Endothelial cell of umbilical vein (primary cell): ENCODE data around the gene PLEKHA3. TPM values are rescaled to one million over a fixed set of nuclear protein-coding genes. Genes with fewer than 3 reads are reported as not detected.

ENCODE experiments used
- BruUV-seq: library from RNA; stranded (reverse); fragments of 400-500 nt; replicated peaks from 2 replicates; lab custom pipeline; 2021; lab: Mats Ljungman, UMichigan
- CTCF ChIA-PET: fragments of 300-600, 350-600 bp; sonication (Branson Sonifier 250); formaldehyde crosslinking; loops from one replicate; lab custom pipeline; 2021; ENCODE audit warnings: antibody characterized with exemption, inconsistent platforms; lab: Charles Lee
- POLR2A ChIA-PET: fragments of 300-600, 350-600 bp; sonication (Branson Sonifier 250); formaldehyde crosslinking; loops from one replicate; lab custom pipeline; 2021; ENCODE audit warnings: antibody characterized with exemption, inconsistent platforms; lab: Charles Lee
- DNase-seq: peaks from one replicate; pipeline ENCODE4 v3.0.0-alpha.2; 2011; ENCODE audit warnings: low read depth, low spot score
- FAIRE-seq: peaks from 2 replicates; lab custom pipeline; 2011; peaks lifted over from hg19 to GRCh38; lab: Jason Lieb, UNC
- H2AFZ ChIP-seq: 2 replicates; pipeline ENCODE4 v1.6.0; 2012; ENCODE audit warnings: low read depth, low read length, control low read depth, inconsistent platforms
- H3K27ac ChIP-seq: 2 replicates; pipeline ENCODE4 v1.5.1; 2011; ENCODE audit warnings: low read depth, mild to moderate bottlenecking, control low read depth, low read length, moderate library complexity; ENCODE audit not compliant: insufficient read depth
- H3K27me3 ChIP-seq, 2 experiments: 2 replicates each; pipeline versions ENCODE4 v1.6.0 to v1.6.1; 2011; ENCODE audit warnings: low read length in 2 of 2, mixed read lengths in 1 of 2; ENCODE audit not compliant: control insufficient read depth in 2 of 2, insufficient read depth in 2 of 2
- H3K36me3 ChIP-seq, 2 experiments: 2 replicates in 1 of 2; 3 replicates in 1 of 2; pipeline ENCODE4 v1.5.1; 2011; ENCODE audit warnings: low read length in 2 of 2, mild to moderate bottlenecking in 1 of 2, moderate library complexity in 1 of 2; ENCODE audit not compliant: control insufficient read depth in 2 of 2, insufficient read depth in 2 of 2; ENCODE audit errors: extremely low read depth in 1 of 2
- H3K4me1 ChIP-seq: 3 replicates; pipeline ENCODE4 v1.5.1; 2011; ENCODE audit warnings: mild to moderate bottlenecking, low read length; ENCODE audit not compliant: control insufficient read depth, insufficient read depth; ENCODE audit errors: extremely low read depth
- H3K4me2 ChIP-seq: 2 replicates; pipeline ENCODE4 v1.6.1; 2011; ENCODE audit warnings: low read length, control low read depth, mixed read lengths; ENCODE audit not compliant: insufficient read depth
- H3K4me3 ChIP-seq, 3 experiments: fragments of 200-600 bp in 1 of 3; sonication (generic), shearing (Covaris generic) in 1 of 3; replicated peaks in 1 of 3; 2 replicates each; pipeline ENCODE4 v1.5.1; 2011 to 2016; ENCODE audit warnings: control low read depth in 3 of 3, low read length in 3 of 3, mild to moderate bottlenecking in 2 of 3, inconsistent platforms in 1 of 3, low read depth in 1 of 3, moderate library complexity in 1 of 3; ENCODE audit not compliant: insufficient read depth in 1 of 3
- H3K79me2 ChIP-seq: 2 replicates; pipeline ENCODE4 v1.6.0; 2012; ENCODE audit warnings: low read length, inconsistent platforms; ENCODE audit not compliant: control insufficient read depth, insufficient read depth
- H3K9ac ChIP-seq: replicated peaks from 2 replicates; pipeline ENCODE3; 2011; ENCODE audit warnings: low read length, control low read depth; ENCODE audit not compliant: insufficient read depth; ENCODE audit errors: extremely low read depth
- H3K9me1 ChIP-seq: replicated peaks from 3 replicates; pipeline ENCODE4 v1.6.0; 2011; ENCODE audit warnings: mild to moderate bottlenecking, low read length; ENCODE audit not compliant: control insufficient read depth, insufficient read depth; ENCODE audit errors: extremely low read depth
- H3K9me3 ChIP-seq: replicated peaks from 2 replicates; pipeline ENCODE4 v1.5.1; 2012; ENCODE audit warnings: low read length, inconsistent platforms; ENCODE audit not compliant: control insufficient read depth, insufficient read depth
- H4K20me1 ChIP-seq: replicated peaks from 2 replicates; pipeline ENCODE3; 2011; ENCODE audit warnings: mild to moderate bottlenecking, low read length; ENCODE audit not compliant: control insufficient read depth, insufficient read depth; ENCODE audit errors: extremely low read depth
- EZH2 ChIP-seq: IDR thresholded peaks from 2 replicates; pipeline ENCODE4 v1.6.1; 2012; ENCODE audit warnings: borderline replicate concordance, low read depth, mild to moderate bottlenecking, moderate library complexity, low read length, inconsistent platforms; ENCODE audit not compliant: severe bottlenecking
- FOS ChIP-seq: IDR thresholded peaks from 2 replicates; pipeline ENCODE4 v1.6.1; 2011; ENCODE audit warnings: mild to moderate bottlenecking, low read length, moderate library complexity, borderline replicate concordance; ENCODE audit not compliant: insufficient read depth
- GATA2 ChIP-seq: IDR thresholded peaks from 2 replicates; pipeline ENCODE4 v1.7.0; 2011; ENCODE audit warnings: low read depth, mild to moderate bottlenecking, moderate library complexity, mixed read lengths, low read length; ENCODE audit not compliant: insufficient read length, insufficient read depth
- JUN ChIP-seq: IDR thresholded peaks from 2 replicates; pipeline ENCODE4 v1.6.1; 2011; ENCODE audit warnings: borderline replicate concordance, low read depth; ENCODE audit not compliant: insufficient read length, insufficient read depth
- MYC ChIP-seq: IDR thresholded peaks from one replicate; pipeline ENCODE4 v1.6.1; 2011; ENCODE audit warnings: mild to moderate bottlenecking, low read depth, low read length
- POLR2A ChIP-seq: IDR thresholded peaks from 2 replicates; pipeline ENCODE4 v1.6.1; 2012; ENCODE audit warnings: low read depth, mild to moderate bottlenecking, control low read depth, low read length
- POLR2AphosphoS5 ChIP-seq: IDR thresholded peaks from 2 replicates; pipeline ENCODE4 v1.6.1; 2012; ENCODE audit warnings: low read depth, mild to moderate bottlenecking, control low read depth, low read length, moderate library complexity; ENCODE audit not compliant: insufficient read depth
- dilution Hi-C: fragments of 300-500 bp; cut with MboI; formaldehyde crosslinking; loops from one replicate; pipeline ENCODE4 v1.15.0; 2019; ENCODE audit warnings: low sequenced_read_pairs; ENCODE audit not compliant: extremely low pct_ligation_motif_present
- intact Hi-C: fragments of 100-400 bp; cut with micrococcal nuclease; formaldehyde crosslinking; loops from one replicate; pipeline ENCODE4 v1.10.0; 2022
- polyA plus RNA-seq, 4 experiments: library from polyadenylated mRNA; depleted of rRNA in 3 of 4; stranded (reverse) in 3 of 4; unstranded in 1 of 4; fragments of >200 nt; gene quantifications; 2 replicates each; pipeline versions ENCODE4 v1.2.1 to v1.2.3, GENCODE V29; 2011 to 2012; ENCODE audit warnings: missing spikeins in 1 of 4
- total RNA-seq: library from RNA; stranded (reverse); gene quantifications from 2 replicates; pipeline ENCODE4 v1.2.3, GENCODE V29; 2021
- TF ChIP-seq, protein P1 (sequence below), 2 donors: IDR thresholded peaks; 1 replicate in 1 of 2; 2 replicates in 1 of 2; pipeline ENCODE4 v1.5.1; 2011; ENCODE audit warnings: low read length in 2 of 2, mild to moderate bottlenecking in 2 of 2, moderate library complexity in 2 of 2, control low read depth in 1 of 2, inconsistent platforms in 1 of 2, low read depth in 1 of 2; ENCODE audit not compliant: insufficient read depth in 1 of 2; ENCODE audit errors: extremely low read depth in 1 of 2
- TF ChIP-seq, protein P2 (sequence below): IDR thresholded peaks from 2 replicates; pipeline ENCODE4 v1.6.1; 2011; ENCODE audit not compliant: insufficient read depth, insufficient read length

PLEKHA3 gene
- total and polyA plus RNA-seq, 2 donors (not counting 3 experiments of a cell fraction or from before 2014, with no cell fraction given), result 4.1 to 24.6 TPM

DNA sequence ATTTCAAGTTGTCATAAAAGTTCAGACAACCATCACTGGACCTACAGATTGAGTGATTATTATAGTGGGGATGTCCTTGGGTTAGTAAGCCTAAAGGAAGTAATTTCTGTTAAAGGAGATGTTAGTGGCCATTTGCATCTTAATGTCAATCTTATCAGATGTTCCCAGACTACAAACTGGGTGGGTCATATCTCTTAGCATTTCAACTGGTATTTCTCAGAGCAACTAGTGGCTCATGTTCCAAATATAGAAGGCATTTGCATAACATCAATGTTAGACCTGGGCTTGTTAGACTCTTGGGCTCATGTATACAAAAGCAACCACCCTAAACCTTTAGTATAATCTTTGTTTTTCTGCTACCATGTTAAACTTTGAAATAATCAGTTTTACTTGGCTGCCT is 17.9 kb downstream of the PLEKHA3 start:
- POLR2A ChIA-PET, result no interaction called here
- Histone ChIP-seq H2AFZ (no peak overlapping the region), H3K9me3 (no peaks in the 10 kb centered on the region), H3K27me3 (no peaks in the 10 kb centered on the region), H3K4me2 (no peak overlapping the region), H3K9ac (no peak overlapping the region), H3K36me3 (peaks cover 12 to 26% of the 10 kb centered on the region in 2 experiments), H3K4me3 (no peak overlapping the region), H3K79me2 (no peaks in the 10 kb centered on the region), H3K27ac (no peak overlapping the region), H3K9me1 (no peaks in the 10 kb centered on the region), H3K4me1 (no peaks in the 10 kb centered on the region), H4K20me1 (no peaks in the 10 kb centered on the region)
- intact Hi-C loops (no loop called here), dilution Hi-C loops (no loop called here)
- FAIRE-seq (no peak), DNase-seq (no peak)
- CTCF ChIA-PET, result no interaction called here
- no TSS peak for BruUV-seq
- TF ChIP-seq, protein P1, sequence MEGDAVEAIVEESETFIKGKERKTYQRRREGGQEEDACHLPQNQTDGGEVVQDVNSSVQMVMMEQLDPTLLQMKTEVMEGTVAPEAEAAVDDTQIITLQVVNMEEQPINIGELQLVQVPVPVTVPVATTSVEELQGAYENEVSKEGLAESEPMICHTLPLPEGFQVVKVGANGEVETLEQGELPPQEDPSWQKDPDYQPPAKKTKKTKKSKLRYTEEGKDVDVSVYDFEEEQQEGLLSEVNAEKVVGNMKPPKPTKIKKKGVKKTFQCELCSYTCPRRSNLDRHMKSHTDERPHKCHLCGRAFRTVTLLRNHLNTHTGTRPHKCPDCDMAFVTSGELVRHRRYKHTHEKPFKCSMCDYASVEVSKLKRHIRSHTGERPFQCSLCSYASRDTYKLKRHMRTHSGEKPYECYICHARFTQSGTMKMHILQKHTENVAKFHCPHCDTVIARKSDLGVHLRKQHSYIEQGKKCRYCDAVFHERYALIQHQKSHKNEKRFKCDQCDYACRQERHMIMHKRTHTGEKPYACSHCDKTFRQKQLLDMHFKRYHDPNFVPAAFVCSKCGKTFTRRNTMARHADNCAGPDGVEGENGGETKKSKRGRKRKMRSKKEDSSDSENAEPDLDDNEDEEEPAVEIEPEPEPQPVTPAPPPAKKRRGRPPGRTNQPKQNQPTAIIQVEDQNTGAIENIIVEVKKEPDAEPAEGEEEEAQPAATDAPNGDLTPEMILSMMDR (IDR thresholded peaks at IDR 0.05; ENCODE audit: extremely low read depth in 1 of 2, insufficient read depth in 1 of 2, low read depth in 1 of 2, low read length in 2 of 2), result no peak
- TF ChIP-seq MYC, result no peak
- TF ChIP-seq EZH2, result no peak
- TF ChIP-seq JUN, result no peak
- TF ChIP-seq POLR2AphosphoS5, result no peak
- no peak for TF ChIP-seq GATA2
- TF ChIP-seq POLR2A, result no peak
- no peak for TF ChIP-seq FOS
- TF ChIP-seq, protein P2, sequence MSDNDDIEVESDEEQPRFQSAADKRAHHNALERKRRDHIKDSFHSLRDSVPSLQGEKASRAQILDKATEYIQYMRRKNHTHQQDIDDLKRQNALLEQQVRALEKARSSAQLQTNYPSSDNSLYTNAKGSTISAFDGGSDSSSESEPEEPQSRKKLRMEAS, result no peak
